H9 (cell line): ENCODE measurements around the gene TMEM26. TPM values are rescaled to one million over a fixed set of nuclear protein-coding genes. Genes with fewer than 3 reads are reported as not detected.

Experiments
- DNase-seq: peaks from one replicate; pipeline ENCODE4 v3.0.0-alpha.2; 2017
- H2AFZ ChIP-seq: one replicate; pipeline ENCODE4 v1.6.1; 2013; ENCODE audit warnings: mild to moderate bottlenecking, low read length, control low read depth, moderate library complexity
- H2AK5ac ChIP-seq: 2 replicates; pipeline ENCODE4 v1.6.1; 2013; ENCODE audit warnings: low read length, control low read depth, mixed read lengths; ENCODE audit not compliant: insufficient read length
- H2BK120ac ChIP-seq: one replicate; pipeline ENCODE4 v1.6.1; 2013; ENCODE audit warnings: low read depth, mild to moderate bottlenecking, low read length, control low read depth, inconsistent platforms; ENCODE audit not compliant: poor library complexity, severe bottlenecking
- H2BK12ac ChIP-seq: 2 replicates; pipeline ENCODE4 v1.6.1; 2013; ENCODE audit warnings: low read length, control low read depth, mixed read lengths, low read depth; ENCODE audit not compliant: insufficient read length
- H2BK15ac ChIP-seq: 2 replicates; pipeline ENCODE4 v1.6.1; 2013; ENCODE audit warnings: low read depth, low read length, control low read depth
- H2BK20ac ChIP-seq: one replicate; pipeline ENCODE4 v1.6.1; 2013; ENCODE audit warnings: low read depth, mild to moderate bottlenecking, low read length, control low read depth, inconsistent platforms; ENCODE audit not compliant: poor library complexity, severe bottlenecking
- H2BK5ac ChIP-seq: 2 replicates; pipeline ENCODE4 v1.6.1; 2013; ENCODE audit warnings: low read length, control low read depth, mixed read lengths; ENCODE audit not compliant: insufficient read length
- H3K14ac ChIP-seq: 2 replicates; pipeline ENCODE4 v1.6.1; 2013; ENCODE audit warnings: low read length, control low read depth; ENCODE audit not compliant: insufficient read depth
- H3K18ac ChIP-seq: 2 replicates; pipeline ENCODE4 v1.6.1; 2013; ENCODE audit warnings: low read depth, mild to moderate bottlenecking, mixed read lengths, low read length, control low read depth; ENCODE audit not compliant: insufficient read length
- H3K23ac ChIP-seq: 2 replicates; pipeline ENCODE4 v1.6.1; 2013; ENCODE audit warnings: low read length, control low read depth, mixed read lengths, low read depth; ENCODE audit not compliant: insufficient read length
- H3K23me2 ChIP-seq: 2 replicates; pipeline ENCODE4 v1.6.1; 2013; ENCODE audit warnings: low read depth, mild to moderate bottlenecking, mixed read lengths, low read length, control low read depth; ENCODE audit not compliant: insufficient read length, poor library complexity, severe bottlenecking
- H3K27ac ChIP-seq: 2 replicates; pipeline ENCODE4 v1.5.1; 2013; ENCODE audit warnings: low read length, control low read depth, mixed read lengths, low read depth; ENCODE audit not compliant: insufficient read length
- H3K27me3 ChIP-seq: 2 replicates; pipeline ENCODE4 v1.6.1; 2013; ENCODE audit warnings: low read length, control low read depth, inconsistent platforms; ENCODE audit not compliant: insufficient read depth
- H3K4ac ChIP-seq: 2 replicates; pipeline ENCODE4 v1.6.1; 2013; ENCODE audit warnings: low read depth, mild to moderate bottlenecking, control low read depth, inconsistent platforms, low read length, moderate library complexity
- H3K4me1 ChIP-seq: 2 replicates; pipeline ENCODE4 v1.6.1; 2013; ENCODE audit warnings: low read length, control low read depth, inconsistent platforms; ENCODE audit not compliant: insufficient read depth
- H3K4me2 ChIP-seq: 2 replicates; pipeline ENCODE4 v1.6.1; 2013; ENCODE audit warnings: low read length, control low read depth, mixed read lengths; ENCODE audit not compliant: insufficient read length, insufficient read depth
- H3K56ac ChIP-seq: 2 replicates; pipeline ENCODE4 v1.6.1; 2013; ENCODE audit warnings: low read depth, mild to moderate bottlenecking, mixed read lengths, low read length, control low read depth; ENCODE audit not compliant: insufficient read length
- H3K79me1 ChIP-seq: 2 replicates; pipeline ENCODE4 v1.6.1; 2013; ENCODE audit warnings: low read depth, mild to moderate bottlenecking, moderate library complexity, low read length, control low read depth, inconsistent platforms; ENCODE audit not compliant: insufficient read depth, poor library complexity, severe bottlenecking
- H3K79me2 ChIP-seq: 2 replicates; pipeline ENCODE4 v1.6.1; 2013; ENCODE audit warnings: low read length, control low read depth, inconsistent platforms; ENCODE audit not compliant: insufficient read depth
- H3K9ac ChIP-seq: 2 replicates; pipeline ENCODE4 v1.6.1; 2013; ENCODE audit warnings: low read length, control low read depth, mixed read lengths; ENCODE audit not compliant: insufficient read length; ENCODE audit errors: extremely low read depth
- H3K9me3 ChIP-seq: one replicate; pipeline ENCODE4 v1.6.1; 2013; ENCODE audit warnings: low read depth, low read length, inconsistent platforms; ENCODE audit not compliant: control insufficient read depth
- H3T11ph ChIP-seq: one replicate; pipeline ENCODE4 v1.6.1; 2013; ENCODE audit warnings: mild to moderate bottlenecking, low read length, control low read depth, inconsistent platforms
- H4K20me1 ChIP-seq: one replicate; pipeline ENCODE4 v1.6.1; 2013; ENCODE audit not compliant: control insufficient read depth, insufficient read length, insufficient read depth
- H4K5ac ChIP-seq: 2 replicates; pipeline ENCODE4 v1.6.1; 2013; ENCODE audit warnings: low read depth, mild to moderate bottlenecking, mixed read lengths, low read length, control low read depth; ENCODE audit not compliant: insufficient read length
- H4K8ac ChIP-seq: replicated peaks from 2 replicates; pipeline ENCODE4 v1.6.1; 2013; ENCODE audit warnings: low read length, control low read depth, mixed read lengths, low read depth; ENCODE audit not compliant: insufficient read length
- H4K91ac ChIP-seq: 2 replicates; pipeline ENCODE4 v1.6.1; 2013; ENCODE audit warnings: low read depth, mild to moderate bottlenecking, moderate library complexity, mixed read lengths, low read length, control low read depth; ENCODE audit not compliant: insufficient read length
- H3K27ac Mint-ChIP-seq, 3 experiments: 2 replicates in 2 of 3; 3 replicates in 1 of 3; pipeline ENCODE4 v1.8.0; 2020 to 2021; ENCODE audit warnings: mixed read lengths in 3 of 3, mild to moderate bottlenecking in 1 of 3, moderate library complexity in 1 of 3
- H3K27me3 Mint-ChIP-seq: 2 replicates; pipeline ENCODE4 v1.8.0; 2021; ENCODE audit warnings: low read depth, mild to moderate bottlenecking, moderate library complexity, mixed read lengths
- H3K36me3 Mint-ChIP-seq, 3 experiments: 2 replicates in 2 of 3; 3 replicates in 1 of 3; pipeline ENCODE4 v1.8.0; 2020 to 2021; ENCODE audit warnings: low read depth in 3 of 3, mixed read lengths in 3 of 3; ENCODE audit not compliant: insufficient read depth in 1 of 3
- H3K4me1 Mint-ChIP-seq, 2 experiments: 2 replicates each; pipeline ENCODE4 v1.8.0; 2020; ENCODE audit warnings: mixed read lengths in 2 of 2
- H3K4me3 Mint-ChIP-seq, 2 experiments: 2 replicates in 1 of 2; 3 replicates in 1 of 2; pipeline ENCODE4 v1.8.0; 2020 to 2021; ENCODE audit warnings: mild to moderate bottlenecking in 2 of 2, mixed read lengths in 2 of 2, moderate library complexity in 1 of 2
- H3K9me3 Mint-ChIP-seq, 2 experiments: 2 replicates in 1 of 2; 3 replicates in 1 of 2; pipeline ENCODE4 v1.8.0; 2020; ENCODE audit warnings: mild to moderate bottlenecking in 2 of 2, mixed read lengths in 2 of 2, moderate library complexity in 1 of 2
- CTCF ChIP-seq: fragments of 200-600 bp; sonication (generic); conservative IDR thresholded peaks from 3 replicates; pipeline ENCODE4 v1.8.0; 2021; ENCODE audit warnings: antibody characterized with exemption, mild to moderate bottlenecking
- WGBS: extraction: QIAGEN DNeasy Blood & Tissue Kit; methylation state at CpG from one replicate; pipeline ENCODE4 v1.1.7; 2013; ENCODE audit warnings: missing lambda C conversion rate, low lambda C conversion rate, mixed read lengths; ENCODE audit not compliant: insufficient read length; ENCODE audit errors: extremely low coverage; 5-methylcytosine and 5-hydroxymethylcytosine counted together
- total RNA-seq: library from RNA; stranded (reverse); gene quantifications from 2 replicates; pipeline ENCODE4 v1.2.1, GENCODE V29; 2021

The TMEM26 gene
- total RNA-seq, 1 experiment from 2014 or later = 0.15 TPM

GRCh38 chr10:61423178-61423577 is 30.0 kb downstream of the TMEM26 start:
- Histone ChIP-seq H2AFZ (no peak overlapping the region), H4K91ac (no peak overlapping the region), H3K27ac (no peak overlapping the region), H3K9ac (no peak overlapping the region), H4K5ac (no peak overlapping the region), H3K27me3 (no peaks in the 10 kb centered on the region), H3K23ac (no peak overlapping the region), H3K4me2 (no peak overlapping the region), H3K4ac (no peak overlapping the region), H4K8ac (no peak overlapping the region), H3K79me2 (no peaks in the 10 kb centered on the region), H2BK120ac (no peak overlapping the region), H2BK12ac (no peak overlapping the region), H3K79me1 (no peaks in the 10 kb centered on the region), H3K9me3 (no peaks in the 10 kb centered on the region), H3K14ac (no peak overlapping the region), H3T11ph (no peak overlapping the region), H3K4me1 (no peaks in the 10 kb centered on the region; the same call in 1 of the 2 replicates), H3K18ac (no peak overlapping the region), H4K20me1 (no peaks in the 10 kb centered on the region), H2BK15ac (no peak overlapping the region), H2BK5ac (no peak overlapping the region), H3K56ac (no peak overlapping the region), H2BK20ac (no peak overlapping the region), H2AK5ac (no peak overlapping the region), H3K23me2 (no peaks in the 10 kb centered on the region)
- H3K36me3 Mint-ChIP-seq = peaks cover 6 to 67% (median 42%) of the 10 kb centered on the region in 3 experiments; a peak in 5 of 7 replicates
- no peaks in the 10 kb centered on the region for H3K27me3 Mint-ChIP-seq
- no peak for DNase-seq
- no peak overlapping the region for H3K27ac Mint-ChIP-seq
- no peak for TF ChIP-seq CTCF
- no CpG with 5 or more reads among the region's 1 CpG for WGBS
- H3K9me3 Mint-ChIP-seq = peaks cover 41 to 42% of the 10 kb centered on the region in 2 experiments
- H3K4me3 Mint-ChIP-seq = no peak overlapping the region
- peaks cover 0 to 1% of the 10 kb centered on the region in 2 experiments; a peak in 2 of 4 replicates for H3K4me1 Mint-ChIP-seq
